Panc1 (cell line): ENCODE measurements around the gene HSPA12A.

Source experiments
- CTCF ChIP-seq: fragments of 450-650 bp; IDR thresholded peaks from 2 replicates; pipeline ENCODE4 v1.5.1; 2017; ENCODE audit warnings: mild to moderate bottlenecking
- POLR2AphosphoS5 ChIP-seq: IDR thresholded peaks from 2 replicates; pipeline ENCODE4 v1.6.1; 2012; ENCODE audit warnings: mild to moderate bottlenecking, low read depth, low read length, moderate library complexity
- TCF7L2 ChIP-seq: IDR thresholded peaks from 2 replicates; pipeline ENCODE4 v1.6.1; 2011; ENCODE audit warnings: mild to moderate bottlenecking, low read depth, low read length, inconsistent platforms

GRCh38 chr10:116637830-116638229, 104.5 kb downstream of the HSPA12A start:
- TF ChIP-seq CTCF (no peak), TCF7L2 (no peak), POLR2AphosphoS5 (no peak)
